GM23338 (cell line): Measurements from ENCODE around the gene DDC. TPM values are rescaled to one million over a fixed set of nuclear protein-coding genes. Genes with fewer than 3 reads are reported as not detected.
A peak's percentile ranks its signal among the peaks of the same experiment; 100 is the strongest.

Experiments
- ATAC-seq: fragments of 200-7000 bp; cut with Tn5 transposase; 3 replicates; pipeline ENCODE4 v1.9.1; 2020
- DNase-seq: peaks from one replicate; pipeline ENCODE4 v3.0.0-alpha.2; 2015; ENCODE audit warnings: low spot score
- H2AFZ ChIP-seq: fragments of 200-600 bp; sonication (generic); 2 replicates; pipeline ENCODE4 v1.8.0; 2016; ENCODE audit warnings: antibody characterized with exemption, mild to moderate bottlenecking, moderate library complexity
- H3F3A ChIP-seq: fragments of 200-600 bp; sonication (generic); replicated peaks from 2 replicates; pipeline ENCODE4 v1.8.0; 2017; ENCODE audit warnings: antibody characterized with exemption, mixed run types, low read depth
- H3K27ac ChIP-seq: fragments of 200-600 bp; sonication (generic); 2 replicates; pipeline ENCODE4 v1.6.1; 2016; ENCODE audit warnings: low read depth
- H3K27me3 ChIP-seq: fragments of 200-600 bp; sonication (generic); 2 replicates; pipeline ENCODE4 v1.8.0; 2016; ENCODE audit warnings: mild to moderate bottlenecking, mixed run types, moderate library complexity; ENCODE audit not compliant: insufficient read depth
- H3K36me3 ChIP-seq: fragments of 200-600 bp; sonication (generic); 2 replicates; pipeline ENCODE4 v1.8.0; 2016; ENCODE audit warnings: mild to moderate bottlenecking; ENCODE audit not compliant: insufficient read depth
- H3K4me1 ChIP-seq: fragments of 200-600 bp; sonication (generic); 2 replicates; pipeline ENCODE4 v1.8.0; 2016; ENCODE audit warnings: mild to moderate bottlenecking, moderate library complexity; ENCODE audit not compliant: insufficient read depth
- H3K4me2 ChIP-seq: fragments of 200-600 bp; sonication (generic); 2 replicates; pipeline ENCODE4 v1.7.1; 2017; ENCODE audit warnings: mixed run types
- H3K4me3 ChIP-seq: fragments of 200-600 bp; sonication (generic); 2 replicates; pipeline ENCODE4 v1.6.1; 2016; ENCODE audit warnings: mixed run types
- H3K79me2 ChIP-seq: fragments of 200-600 bp; sonication (generic); replicated peaks from 2 replicates; pipeline ENCODE4 v1.8.0; 2017; ENCODE audit warnings: mild to moderate bottlenecking; ENCODE audit not compliant: insufficient read depth
- H3K9me2 ChIP-seq: fragments of 200-600 bp; sonication (generic); 2 replicates; pipeline ENCODE4 v1.8.0; 2017; ENCODE audit not compliant: insufficient read depth
- H4K20me1 ChIP-seq: fragments of 200-600 bp; sonication (generic); replicated peaks from 2 replicates; pipeline ENCODE4 v1.8.0; 2017; ENCODE audit warnings: mild to moderate bottlenecking; ENCODE audit not compliant: insufficient read depth
- H3K27ac Mint-ChIP-seq: 2 replicates; pipeline ENCODE4 v1.8.0; 2020; ENCODE audit warnings: inconsistent platforms, mild to moderate bottlenecking, moderate library complexity, mixed read lengths
- H3K27me3 Mint-ChIP-seq: 3 replicates; pipeline ENCODE4 v1.8.0; 2022; ENCODE audit warnings: low read depth, mild to moderate bottlenecking, moderate library complexity, mixed read lengths, inconsistent platforms; ENCODE audit not compliant: insufficient read depth, poor library complexity
- H3K36me3 Mint-ChIP-seq: 3 replicates; pipeline ENCODE4 v1.8.0; 2021; ENCODE audit warnings: low read depth, mild to moderate bottlenecking, inconsistent platforms, moderate library complexity, mixed read lengths
- H3K4me1 Mint-ChIP-seq: 3 replicates; pipeline ENCODE4 v1.8.0; 2020; ENCODE audit warnings: mild to moderate bottlenecking, inconsistent platforms, mixed read lengths
- H3K4me3 Mint-ChIP-seq: 3 replicates; pipeline ENCODE4 v1.8.0; 2021; ENCODE audit warnings: moderate library complexity, mild to moderate bottlenecking, inconsistent platforms, mixed read lengths
- H3K9me3 Mint-ChIP-seq: 3 replicates; pipeline ENCODE4 v1.8.0; 2020; ENCODE audit warnings: moderate library complexity, mild to moderate bottlenecking, inconsistent platforms, mixed read lengths
- CREB1 ChIP-seq: fragments of 250-450 bp; sonication (Bioruptor Pico); IDR thresholded peaks from 2 replicates; pipeline ENCODE4 v1.5.0; 2020; ENCODE audit warnings: low read depth, mild to moderate bottlenecking, moderate library complexity
- CTCF ChIP-seq, 2 experiments: fragments of 200-600 bp in 1 of 2; sonication (generic) in 1 of 2; conservative IDR thresholded peaks; 2 replicates each; pipeline versions ENCODE4 v1.5.1 to v1.6.1; 2016 to 2017; ENCODE audit warnings: antibody characterized with exemption in 2 of 2, low read depth in 2 of 2, mild to moderate bottlenecking in 2 of 2, moderate library complexity in 1 of 2
- ETS1 ChIP-seq: IDR thresholded peaks from 2 replicates; pipeline ENCODE4 v1.6.1; 2016; ENCODE audit warnings: antibody characterized with exemption
- EZH2 ChIP-seq: fragments of 200-600 bp; sonication (generic); IDR thresholded peaks from one replicate; pipeline ENCODE4 v1.8.0; 2017; ENCODE audit warnings: antibody characterized with exemption, mild to moderate bottlenecking, low read depth; ENCODE audit not compliant: unreplicated experiment
- EZH2phosphoT487 ChIP-seq: fragments of 200-600 bp; sonication (generic); IDR thresholded peaks from one replicate; pipeline ENCODE4 v1.8.1; 2018; ENCODE audit warnings: antibody characterized with exemption; ENCODE audit not compliant: unreplicated experiment
- JUNB ChIP-seq: IDR thresholded peaks from one replicate; pipeline ENCODE4 v1.6.1; 2016; ENCODE audit warnings: antibody characterized with exemption; ENCODE audit not compliant: unreplicated experiment
- NANOG ChIP-seq: IDR thresholded peaks from 2 replicates; pipeline ENCODE4 v1.6.1; 2016; ENCODE audit warnings: antibody characterized with exemption, borderline replicate concordance
- STAT1 ChIP-seq: IDR thresholded peaks from one replicate; pipeline ENCODE4 v1.6.1; 2016; ENCODE audit warnings: antibody characterized with exemption; ENCODE audit not compliant: unreplicated experiment
- ZNF462 ChIP-seq: fragments of 250-450 bp; sonication (Bioruptor Pico); IDR thresholded peaks from 2 replicates; pipeline ENCODE4 v1.5.0; 2020; ENCODE audit warnings: mild to moderate bottlenecking, moderate library complexity
- polyA plus RNA-seq: library from polyadenylated mRNA; unstranded; fragments of >200 nt; fragmentation: Nextera tagmentation; extraction: Ambion mirVana; gene quantifications from 2 replicates; pipeline ENCODE4 v1.2.1, GENCODE V29; 2016
- total RNA-seq: library from RNA; depleted of rRNA; stranded (reverse); fragments of >200 nt; shearing (Covaris generic); gene quantifications from 2 replicates; pipeline ENCODE4 v1.2.3, GENCODE V29; 2014

DDC gene
- total and polyA plus RNA-seq, 2 experiments from 2014 or later: not detected

GRCh38 chr7:50418086-50418515, 147.1 kb downstream of the DDC start:
- H3K36me3 ChIP-seq: no peaks in the 10 kb centered on the region
- H4K20me1 ChIP-seq: no peaks in the 10 kb centered on the region
- ATAC-seq (peak; percentile 97), DNase-seq (peak; percentile 96)
- no peaks in the 10 kb centered on the region for H3K9me3 Mint-ChIP-seq
- H3K27ac ChIP-seq: no peak overlapping the region
- no peaks in the 10 kb centered on the region for H3F3A ChIP-seq
- no peak overlapping the region for H3K4me3 ChIP-seq
- TF ChIP-seq CTCF (conservative IDR thresholded peaks at IDR 0.05; ENCODE audit: low read depth in 2 of 2) (peak; percentile 89 to 97), EZH2phosphoT487 (no peak)
- 0 out of 2 replicates have a peak, but pooled peaks cover 5% of the 10 kb centered on the region for H3K9me2 ChIP-seq
- H3K27me3 ChIP-seq: no peaks in the 10 kb centered on the region
- no peak overlapping the region for H3K4me3 Mint-ChIP-seq
- peaks cover 3% of the 10 kb centered on the region for H3K27me3 Mint-ChIP-seq
- H3K4me2 ChIP-seq: no peak overlapping the region
- H2AFZ ChIP-seq: peak overlapping the region; percentile 28; the same call in 1 of the 2 replicates
- peaks cover 22% of the 10 kb centered on the region for H3K4me1 ChIP-seq
- H3K4me1 Mint-ChIP-seq: peaks cover 29% of the 10 kb centered on the region
- no peaks in the 10 kb centered on the region for H3K79me2 ChIP-seq
- no peak overlapping the region for H3K27ac Mint-ChIP-seq
- no peaks in the 10 kb centered on the region for H3K36me3 Mint-ChIP-seq

GRCh38 chr7:50416527-50417182, 148.6 kb downstream of the DDC start:
- peaks cover 4% of the 10 kb centered on the region for H3K27me3 Mint-ChIP-seq
- no peaks in the 10 kb centered on the region for H3K36me3 Mint-ChIP-seq
- peak overlapping the region; percentile 35; the same call in 1 of the 2 replicates for H2AFZ ChIP-seq
- H3K4me2 ChIP-seq: no peak overlapping the region
- no peaks in the 10 kb centered on the region for H3K27me3 ChIP-seq
- H3F3A ChIP-seq: no peaks in the 10 kb centered on the region
- H3K9me3 Mint-ChIP-seq: no peaks in the 10 kb centered on the region
- H3K4me1 ChIP-seq: peaks cover 22% of the 10 kb centered on the region
- peaks cover 34% of the 10 kb centered on the region for H3K4me1 Mint-ChIP-seq
- no peak for ATAC-seq
- H3K36me3 ChIP-seq: no peaks in the 10 kb centered on the region
- 0 out of 2 replicates have a peak, but pooled peaks cover 4% of the 10 kb centered on the region for H3K9me2 ChIP-seq
- DNase-seq: peak; percentile 28
- no peak overlapping the region for H3K4me3 ChIP-seq
- no peak overlapping the region for H3K27ac Mint-ChIP-seq
- H4K20me1 ChIP-seq: no peaks in the 10 kb centered on the region
- H3K79me2 ChIP-seq: no peaks in the 10 kb centered on the region
- H3K27ac ChIP-seq: no peak overlapping the region
- H3K4me3 Mint-ChIP-seq: no peak overlapping the region
- no peak for TF ChIP-seq CREB1
- no peak for TF ChIP-seq ETS1
- TF ChIP-seq ZNF462 (CRISPR knock-in tag): no peak
- no peak for TF ChIP-seq NANOG
- no peak; a peak in 1 of 4 replicates for TF ChIP-seq CTCF (conservative IDR thresholded peaks at IDR 0.05; ENCODE audit: low read depth in 2 of 2)
- no peak for TF ChIP-seq STAT1
- no peak for TF ChIP-seq JUNB
- no peak for TF ChIP-seq EZH2
